Upper lobe of left lung (tissue), 4 donors: ENCODE data around the gene CASD1.

Experiments used
- CTCF ChIP-seq, 6 experiments: fragments of 450-650 bp in 4 of 6; fragments of 200-600 bp in 2 of 6; sonication (generic) in 2 of 6; IDR thresholded peaks; one replicate each; pipeline ENCODE4 v1.5.1; 2016 to 2019; ENCODE audit warnings: antibody characterized with exemption in 6 of 6
- EP300 ChIP-seq, 4 donors: sonication (generic); formaldehyde crosslinking; IDR thresholded peaks; one replicate each; pipeline ENCODE4 v1.5.1; 2017; ENCODE audit warnings: antibody characterized with exemption in 4 of 4, control low read depth in 2 of 4
- POLR2A ChIP-seq, 4 donors: fragments of 450-650 bp; IDR thresholded peaks; one replicate each; pipeline ENCODE4 v1.5.1; 2016 to 2017; ENCODE audit warnings: antibody characterized with exemption in 4 of 4, mild to moderate bottlenecking in 2 of 4
- POLR2AphosphoS5 ChIP-seq, 2 donors: sonication (generic); formaldehyde crosslinking; IDR thresholded peaks; one replicate each; pipeline ENCODE4 v1.5.1; 2017; ENCODE audit warnings: antibody characterized with exemption in 2 of 2

- TF ChIP-seq CTCF (IDR thresholded peaks at IDR 0.05): no peak
- TF ChIP-seq POLR2A (IDR thresholded peaks at IDR 0.05): no peak
- no peak for TF ChIP-seq POLR2AphosphoS5 (IDR thresholded peaks at IDR 0.05)
- TF ChIP-seq EP300 (IDR thresholded peaks at IDR 0.05): no peak
These were observed 30.8 kb downstream of the CASD1 start for GRCh38 chr7:94540428-94540827.
